Skeletal muscle tissue (tissue), 4 donors: Measurements from ENCODE around the gene STARD13. TPM values are rescaled to one million over a fixed set of nuclear protein-coding genes. Genes with fewer than 3 reads are reported as not detected.

Experiments used
- H3K27ac ChIP-seq: one replicate; pipeline ENCODE4 v1.7.0; 2013; ENCODE audit warnings: mild to moderate bottlenecking, low read depth, low read length, inconsistent platforms
- H3K27me3 ChIP-seq, 3 donors: one replicate each; pipeline ENCODE4 v1.7.0; 2013; ENCODE audit warnings: low read length in 3 of 3; ENCODE audit not compliant: control insufficient read depth in 3 of 3, insufficient read depth in 3 of 3
- H3K36me3 ChIP-seq, 3 donors: one replicate each; pipeline ENCODE4 v1.7.0; 2013; ENCODE audit warnings: low read length in 3 of 3; ENCODE audit not compliant: control insufficient read depth in 3 of 3, insufficient read depth in 3 of 3
- H3K4me1 ChIP-seq, 3 donors: one replicate each; pipeline ENCODE4 v1.7.0; 2013; ENCODE audit warnings: low read length in 3 of 3, mild to moderate bottlenecking in 3 of 3; ENCODE audit not compliant: control insufficient read depth in 3 of 3, insufficient read depth in 3 of 3
- H3K4me3 ChIP-seq, 3 donors: one replicate each; pipeline ENCODE4 v1.7.0; 2013; ENCODE audit warnings: low read length in 3 of 3
- H3K9ac ChIP-seq, 3 donors: one replicate each; pipeline ENCODE4 v1.7.0; 2013; ENCODE audit warnings: low read length in 3 of 3, mild to moderate bottlenecking in 3 of 3, moderate library complexity in 2 of 3, low read depth in 1 of 3
- H3K9me3 ChIP-seq, 3 donors: one replicate each; pipeline ENCODE4 v1.7.0; 2013; ENCODE audit warnings: low read length in 3 of 3; ENCODE audit not compliant: control insufficient read depth in 3 of 3
- total RNA-seq: library from RNA; depleted of rRNA; stranded (reverse); fragments of >200 nt; gene quantifications from one replicate; pipeline ENCODE4 v1.2.3, GENCODE V29; 2014
- donor health status: Osteomylitis.

STARD13 gene
- total RNA-seq, 1 donor from 2014 or later, result 30.3 TPM

DNA sequence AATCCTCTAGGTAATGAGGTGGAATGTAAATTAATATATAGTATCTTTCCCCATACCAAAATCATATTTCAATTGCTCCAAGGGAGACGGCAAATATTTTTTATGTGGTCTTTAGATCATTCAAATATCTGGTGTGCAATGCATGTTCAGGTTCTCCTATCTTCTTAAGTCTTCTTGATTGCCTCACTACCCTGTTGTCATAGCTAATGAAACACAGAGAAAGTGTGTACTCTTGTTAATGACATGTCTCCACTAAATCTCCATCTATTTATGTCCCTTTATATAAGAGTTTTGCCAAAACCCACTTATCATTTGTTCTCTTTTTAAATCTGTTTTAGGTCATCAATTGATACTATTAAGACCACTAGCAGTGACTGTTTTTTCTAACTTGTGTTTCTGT is 6.6 kb downstream of the STARD13 start:
- Histone ChIP-seq H3K4me3 (no peak overlapping the region), H3K9me3 (no peaks in the 10 kb centered on the region), H3K36me3 (no peaks in the 10 kb centered on the region), H3K27ac (no peak overlapping the region), H3K9ac (no peak overlapping the region), H3K4me1 (peaks cover 23 to 45% (median 35%) of the 10 kb centered on the region in 3 donors), H3K27me3 (no peaks in the 10 kb centered on the region)

- H3K4me3 ChIP-seq, result no peak overlapping the region
- H3K4me1 ChIP-seq, result peaks cover 23 to 45% (median 35%) of the 10 kb centered on the region in 3 donors
- H3K27ac ChIP-seq, result peak overlapping the region; percentile 50
- no peaks in the 10 kb centered on the region for H3K27me3 ChIP-seq
- H3K9ac ChIP-seq, result no peak overlapping the region
- H3K9me3 ChIP-seq, result no peaks in the 10 kb centered on the region
- no peaks in the 10 kb centered on the region for H3K36me3 ChIP-seq
Observed at GRCh38 chr13:33277946-33278345, 7.6 kb downstream of the STARD13 start.

- no peak overlapping the region for H3K4me3 ChIP-seq
- no peak overlapping the region for H3K9ac ChIP-seq
- H3K27me3 ChIP-seq, result no peaks in the 10 kb centered on the region
- peak overlapping the region; percentile 50 for H3K27ac ChIP-seq
- peaks cover 23 to 42% (median 37%) of the 10 kb centered on the region in 3 donors for H3K4me1 ChIP-seq
- H3K9me3 ChIP-seq, result no peaks in the 10 kb centered on the region
- H3K36me3 ChIP-seq, result no peaks in the 10 kb centered on the region
Observed at GRCh38 chr13:33277037-33277740, 8.4 kb downstream of the STARD13 start.

GRCh38 chr13:33276570-33276969 is 9.0 kb downstream of the STARD13 start:
- no peak overlapping the region for H3K27ac ChIP-seq
- no peaks in the 10 kb centered on the region for H3K9me3 ChIP-seq
- H3K4me1 ChIP-seq, result peaks cover 23 to 41% (median 37%) of the 10 kb centered on the region in 3 donors
- no peaks in the 10 kb centered on the region for H3K36me3 ChIP-seq
- no peak overlapping the region for H3K9ac ChIP-seq
- peak overlapping the region in 1 of 3 donors; percentile 1 for H3K4me3 ChIP-seq
- no peaks in the 10 kb centered on the region for H3K27me3 ChIP-seq

GRCh38 chr13:33275916-33276315 is 9.6 kb downstream of the STARD13 start:
- Histone ChIP-seq H3K4me3 (no peak overlapping the region), H3K4me1 (peaks cover 28 to 48% (median 42%) of the 10 kb centered on the region in 3 donors), H3K9ac (no peak overlapping the region), H3K27me3 (no peaks in the 10 kb centered on the region), H3K9me3 (no peaks in the 10 kb centered on the region), H3K36me3 (no peaks in the 10 kb centered on the region), H3K27ac (no peak overlapping the region)

- H3K4me1 ChIP-seq, result peaks cover 16 to 36% (median 27%) of the 10 kb centered on the region in 3 donors
- H3K9ac ChIP-seq, result no peak overlapping the region
- no peaks in the 10 kb centered on the region for H3K36me3 ChIP-seq
- no peak overlapping the region for H3K4me3 ChIP-seq
- no peaks in the 10 kb centered on the region for H3K9me3 ChIP-seq
- no peaks in the 10 kb centered on the region for H3K27me3 ChIP-seq
- H3K27ac ChIP-seq, result no peak overlapping the region
Observed at GRCh38 chr13:33274264-33274663, 11.3 kb downstream of the STARD13 start.

DNA sequence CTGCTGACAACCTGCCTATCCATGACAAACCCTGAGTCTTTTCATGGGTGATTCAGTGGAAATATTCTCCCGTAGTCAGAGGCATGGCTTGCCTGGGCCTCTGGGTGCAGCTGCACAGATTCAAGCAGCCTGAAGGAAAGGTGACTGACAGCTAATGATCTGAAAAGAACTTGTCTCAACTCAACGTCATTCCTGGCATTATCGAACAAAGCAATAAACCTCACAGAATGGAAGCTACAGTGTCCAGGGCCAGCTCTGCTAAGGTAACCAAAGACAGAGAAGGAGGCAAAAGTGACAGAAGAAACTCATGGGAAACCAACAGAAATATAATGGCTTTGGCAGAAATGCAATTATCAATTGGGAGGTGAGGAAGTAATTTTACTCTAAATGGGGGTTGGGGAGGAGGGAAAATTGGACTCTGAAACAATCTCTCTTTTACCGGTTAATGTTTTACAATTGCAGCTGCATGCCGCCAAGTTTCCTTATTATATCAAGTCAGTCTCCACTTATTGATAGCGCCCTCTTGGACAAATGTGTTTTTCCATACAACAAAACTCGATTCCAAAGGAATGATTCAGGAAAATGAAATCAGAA is 12.9 kb downstream of the STARD13 start:
- no peaks in the 10 kb centered on the region for H3K9me3 ChIP-seq
- no peak overlapping the region for H3K9ac ChIP-seq
- no peaks in the 10 kb centered on the region for H3K27me3 ChIP-seq
- H3K36me3 ChIP-seq, result no peaks in the 10 kb centered on the region
- peaks cover 7 to 23% (median 16%) of the 10 kb centered on the region in 3 donors for H3K4me1 ChIP-seq
- no peak overlapping the region for H3K27ac ChIP-seq
- H3K4me3 ChIP-seq, result no peak overlapping the region

- H3K36me3 ChIP-seq, result no peaks in the 10 kb centered on the region
- no peaks in the 10 kb centered on the region for H3K9me3 ChIP-seq
- H3K4me1 ChIP-seq, result peaks cover 5 to 16% (median 9%) of the 10 kb centered on the region in 3 donors
- H3K9ac ChIP-seq, result no peak overlapping the region
- no peaks in the 10 kb centered on the region for H3K27me3 ChIP-seq
- H3K4me3 ChIP-seq, result no peak overlapping the region
- no peak overlapping the region for H3K27ac ChIP-seq
Observed at GRCh38 chr13:33271759-33272158, 13.8 kb downstream of the STARD13 start.

GRCh38 chr13:33270895-33271538 is 14.5 kb downstream of the STARD13 start:
- H3K9ac ChIP-seq, result no peak overlapping the region
- H3K27me3 ChIP-seq, result no peaks in the 10 kb centered on the region
- no peak overlapping the region for H3K4me3 ChIP-seq
- no peak overlapping the region for H3K27ac ChIP-seq
- H3K9me3 ChIP-seq, result no peaks in the 10 kb centered on the region
- peaks cover 5 to 13% (median 9%) of the 10 kb centered on the region in 3 donors for H3K4me1 ChIP-seq
- no peaks in the 10 kb centered on the region for H3K36me3 ChIP-seq

GRCh38 chr13:33265607-33266006 is 19.9 kb downstream of the STARD13 start:
- no peaks in the 10 kb centered on the region for H3K27me3 ChIP-seq
- H3K27ac ChIP-seq, result no peak overlapping the region
- peaks cover 7 to 25% (median 19%) of the 10 kb centered on the region in 3 donors for H3K4me1 ChIP-seq
- no peak overlapping the region for H3K4me3 ChIP-seq
- no peaks in the 10 kb centered on the region for H3K9me3 ChIP-seq
- H3K9ac ChIP-seq, result no peak overlapping the region
- no peaks in the 10 kb centered on the region for H3K36me3 ChIP-seq
